A549 (cell line): ENCODE data around the gene SYTL2.

ENCODE experiments used
- CBX8 ChIP-seq: fragments of 200-600 bp; sonication (generic); IDR thresholded peaks from 2 replicates; pipeline ENCODE4 v1.6.1; 2016
- CTCF ChIP-seq: fragments of >200 bp; sonication (Bioruptor Twin); formaldehyde crosslinking; IDR thresholded peaks from 3 replicates; pipeline ENCODE4 v1.5.1; 2016
- EP300 ChIP-seq, 2 experiments: fragments of >200 bp; sonication (Bioruptor Twin); formaldehyde crosslinking; IDR thresholded peaks; 2 replicates in 1 of 2; 3 replicates in 1 of 2; pipeline ENCODE4 v1.6.1; 2016 to 2017
- NFE2L2 ChIP-seq: fragments of 150-350 bp; conservative IDR thresholded peaks from 2 replicates; pipeline ENCODE4 v1.6.1; 2014; ENCODE audit warnings: low read length
- PHF8 ChIP-seq: fragments of 200-600 bp; sonication (generic); IDR thresholded peaks from 2 replicates; pipeline ENCODE4 v1.6.1; 2016; ENCODE audit warnings: low read depth, mild to moderate bottlenecking, antibody characterized with exemption, moderate library complexity, borderline replicate concordance
- POLR2A ChIP-seq: IDR thresholded peaks from 2 replicates; pipeline ENCODE4 v1.6.1; 2012; ENCODE audit warnings: mild to moderate bottlenecking, low read length
- POLR2AphosphoS2 ChIP-seq: conservative IDR thresholded peaks from 2 replicates; pipeline ENCODE4 v1.6.1; 2012; ENCODE audit warnings: low read length, improper control_type of control experiment, inconsistent platforms
- RCOR1 ChIP-seq: fragments of 150-350 bp; IDR thresholded peaks from 2 replicates; pipeline ENCODE4 v1.6.1; 2014; ENCODE audit warnings: antibody characterized with exemption, low read length, low read depth
- TFCP2L1 ChIP-seq: fragments of 250-450 bp; sonication (Bioruptor Pico); IDR thresholded peaks from 2 replicates; pipeline ENCODE4 v1.5.0; 2021; ENCODE audit warnings: mild to moderate bottlenecking
- TF ChIP-seq, protein P1 (sequence below): fragments of 150-350 bp; IDR thresholded peaks from 2 replicates; pipeline ENCODE4 v1.6.1; 2014; ENCODE audit warnings: low read depth, mild to moderate bottlenecking, low read length
- TF ChIP-seq, protein P2 (sequence below): fragments of 200-600 bp; sonication (generic); IDR thresholded peaks from 2 replicates; pipeline ENCODE4 v1.6.1; 2016; ENCODE audit warnings: antibody characterized with exemption, mild to moderate bottlenecking, moderate library complexity

GRCh38 chr11:85819441-85819840, 8.5 kb upstream of the SYTL2 start:
- TF ChIP-seq EP300 (IDR thresholded peaks at IDR 0.05) (no peak), POLR2AphosphoS2 (no peak), CTCF (no peak), RCOR1 (no peak), NFE2L2 (no peak), CBX8 (no peak), PHF8 (no peak), TFCP2L1 (CRISPR knock-in tag) (no peak), POLR2A (no peak)
- TF ChIP-seq, protein P1, sequence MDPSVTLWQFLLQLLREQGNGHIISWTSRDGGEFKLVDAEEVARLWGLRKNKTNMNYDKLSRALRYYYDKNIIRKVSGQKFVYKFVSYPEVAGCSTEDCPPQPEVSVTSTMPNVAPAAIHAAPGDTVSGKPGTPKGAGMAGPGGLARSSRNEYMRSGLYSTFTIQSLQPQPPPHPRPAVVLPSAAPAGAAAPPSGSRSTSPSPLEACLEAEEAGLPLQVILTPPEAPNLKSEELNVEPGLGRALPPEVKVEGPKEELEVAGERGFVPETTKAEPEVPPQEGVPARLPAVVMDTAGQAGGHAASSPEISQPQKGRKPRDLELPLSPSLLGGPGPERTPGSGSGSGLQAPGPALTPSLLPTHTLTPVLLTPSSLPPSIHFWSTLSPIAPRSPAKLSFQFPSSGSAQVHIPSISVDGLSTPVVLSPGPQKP: no peak
- TF ChIP-seq, protein P2, sequence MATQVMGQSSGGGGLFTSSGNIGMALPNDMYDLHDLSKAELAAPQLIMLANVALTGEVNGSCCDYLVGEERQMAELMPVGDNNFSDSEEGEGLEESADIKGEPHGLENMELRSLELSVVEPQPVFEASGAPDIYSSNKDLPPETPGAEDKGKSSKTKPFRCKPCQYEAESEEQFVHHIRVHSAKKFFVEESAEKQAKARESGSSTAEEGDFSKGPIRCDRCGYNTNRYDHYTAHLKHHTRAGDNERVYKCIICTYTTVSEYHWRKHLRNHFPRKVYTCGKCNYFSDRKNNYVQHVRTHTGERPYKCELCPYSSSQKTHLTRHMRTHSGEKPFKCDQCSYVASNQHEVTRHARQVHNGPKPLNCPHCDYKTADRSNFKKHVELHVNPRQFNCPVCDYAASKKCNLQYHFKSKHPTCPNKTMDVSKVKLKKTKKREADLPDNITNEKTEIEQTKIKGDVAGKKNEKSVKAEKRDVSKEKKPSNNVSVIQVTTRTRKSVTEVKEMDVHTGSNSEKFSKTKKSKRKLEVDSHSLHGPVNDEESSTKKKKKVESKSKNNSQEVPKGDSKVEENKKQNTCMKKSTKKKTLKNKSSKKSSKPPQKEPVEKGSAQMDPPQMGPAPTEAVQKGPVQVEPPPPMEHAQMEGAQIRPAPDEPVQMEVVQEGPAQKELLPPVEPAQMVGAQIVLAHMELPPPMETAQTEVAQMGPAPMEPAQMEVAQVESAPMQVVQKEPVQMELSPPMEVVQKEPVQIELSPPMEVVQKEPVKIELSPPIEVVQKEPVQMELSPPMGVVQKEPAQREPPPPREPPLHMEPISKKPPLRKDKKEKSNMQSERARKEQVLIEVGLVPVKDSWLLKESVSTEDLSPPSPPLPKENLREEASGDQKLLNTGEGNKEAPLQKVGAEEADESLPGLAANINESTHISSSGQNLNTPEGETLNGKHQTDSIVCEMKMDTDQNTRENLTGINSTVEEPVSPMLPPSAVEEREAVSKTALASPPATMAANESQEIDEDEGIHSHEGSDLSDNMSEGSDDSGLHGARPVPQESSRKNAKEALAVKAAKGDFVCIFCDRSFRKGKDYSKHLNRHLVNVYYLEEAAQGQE: no peak
